Activated CD4-positive, alpha-beta T cell treated with anti-CD3 and anti-CD28 coated beads for 48 hours (primary cell): ENCODE measurements around the gene ATF6.
"Not testable (repeated sequence)": the region's sequence is repeated elsewhere in the genome, so short reads cannot be mapped to it uniquely, and the experiment has no call there.

Experiments
- DNase-seq: peaks from one replicate; pipeline ENCODE4 v3.0.0-alpha.2; 2020

Gene ATF6

GRCh38 chr1:161766102-161766981 lies at the start of gene ATF6:
Gene ATF6, plus strand, starts transcription at chr1:161766320. Its CDS starts 41 bp downstream, at chr1:161766361.
- DNase-seq, result peak; percentile 87

GRCh38 chr1:161718559-161719324 lies 47.4 kb upstream of the ATF6 start:
- no peak for DNase-seq

GRCh38 chr1:161719325-161719611 lies 46.9 kb upstream of the ATF6 start:
- DNase-seq, result no peak

- DNase-seq, result no peak
Measured at GRCh38 chr1:161720422-161720821, 45.7 kb upstream of the ATF6 start.

GRCh38 chr1:161720956-161721737 lies 45.0 kb upstream of the ATF6 start, which contains the start of gene FCRLB:
Gene FCRLB, plus strand, starts transcription at chr1:161721544. Its CDS starts 1,129 bp downstream, at chr1:161722673.
- DNase-seq, result no peak

GRCh38 chr1:161721738-161722343 lies 44.3 kb upstream of the ATF6 start:
- DNase-seq, result peak; percentile 17

- DNase-seq, result no peak
Measured at GRCh38 chr1:161722406-161722805, 43.7 kb upstream of the ATF6 start.

GRCh38 chr1:161723459-161724141 lies 42.5 kb upstream of the ATF6 start:
- DNase-seq, result no peak

GRCh38 chr1:161725258-161725907 lies 40.7 kb upstream of the ATF6 start:
- not testable (repeated sequence) for DNase-seq

GRCh38 chr1:161725908-161726472 lies 40.1 kb upstream of the ATF6 start:
- peak; percentile 41 for DNase-seq

GRCh38 chr1:161726473-161727255 lies 39.5 kb upstream of the ATF6 start:
- peak; percentile 63 for DNase-seq

GRCh38 chr1:161727256-161727924 lies 38.7 kb upstream of the ATF6 start:
- DNase-seq, result peak; percentile 39

- DNase-seq, result no peak
Measured at GRCh38 chr1:161728376-161729226, 37.5 kb upstream of the ATF6 start.

GRCh38 chr1:161730050-161730564 lies 36.0 kb upstream of the ATF6 start:
- DNase-seq, result peak; percentile 61

- DNase-seq, result no peak
Measured at GRCh38 chr1:161731241-161731640, 34.9 kb upstream of the ATF6 start.

GRCh38 chr1:161731981-161732718 lies 34.0 kb upstream of the ATF6 start:
- no peak for DNase-seq

- DNase-seq, result no peak
Measured at GRCh38 chr1:161733526-161733925, 32.6 kb upstream of the ATF6 start.

- DNase-seq, result no peak
Measured at GRCh38 chr1:161735837-161736236, 30.3 kb upstream of the ATF6 start.
